OCI-LY3 (cell line): ENCODE results near the gene PSPC1.

Experiments used
- EZH2phosphoT487 ChIP-seq: fragments of 200-600 bp; shearing (Covaris generic); IDR thresholded peaks from 2 replicates; pipeline ENCODE4 v1.6.1; 2018; ENCODE audit warnings: antibody characterized with exemption, mixed run types, low read depth
- TF ChIP-seq, protein P1 (sequence below): fragments of 200-600, 300-600 bp; sonication (generic); IDR thresholded peaks from 2 replicates; pipeline ENCODE4 v1.5.1; 2014; ENCODE audit warnings: antibody characterized with exemption, low read length, low read depth

DNA sequence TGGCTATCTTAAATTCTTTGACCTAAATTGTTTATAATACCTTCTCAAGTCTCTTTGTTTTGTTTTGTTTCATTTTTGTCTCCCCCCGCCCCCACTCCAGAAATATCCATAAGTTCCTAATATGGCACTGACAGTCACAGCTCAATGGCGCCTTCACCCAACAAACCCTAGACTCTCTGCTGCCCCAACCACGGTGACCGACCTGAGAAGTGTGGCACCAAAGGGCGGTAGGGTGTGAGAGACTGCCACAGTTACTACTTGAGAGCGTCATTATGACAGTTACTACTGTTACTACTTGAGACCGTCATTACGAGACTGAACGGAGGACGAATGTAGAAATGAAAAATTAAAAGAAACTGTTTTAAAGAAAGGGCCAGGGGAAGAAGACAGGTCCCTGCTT, 34.4 kb upstream of the PSPC1 start:
- TF ChIP-seq, protein P1, sequence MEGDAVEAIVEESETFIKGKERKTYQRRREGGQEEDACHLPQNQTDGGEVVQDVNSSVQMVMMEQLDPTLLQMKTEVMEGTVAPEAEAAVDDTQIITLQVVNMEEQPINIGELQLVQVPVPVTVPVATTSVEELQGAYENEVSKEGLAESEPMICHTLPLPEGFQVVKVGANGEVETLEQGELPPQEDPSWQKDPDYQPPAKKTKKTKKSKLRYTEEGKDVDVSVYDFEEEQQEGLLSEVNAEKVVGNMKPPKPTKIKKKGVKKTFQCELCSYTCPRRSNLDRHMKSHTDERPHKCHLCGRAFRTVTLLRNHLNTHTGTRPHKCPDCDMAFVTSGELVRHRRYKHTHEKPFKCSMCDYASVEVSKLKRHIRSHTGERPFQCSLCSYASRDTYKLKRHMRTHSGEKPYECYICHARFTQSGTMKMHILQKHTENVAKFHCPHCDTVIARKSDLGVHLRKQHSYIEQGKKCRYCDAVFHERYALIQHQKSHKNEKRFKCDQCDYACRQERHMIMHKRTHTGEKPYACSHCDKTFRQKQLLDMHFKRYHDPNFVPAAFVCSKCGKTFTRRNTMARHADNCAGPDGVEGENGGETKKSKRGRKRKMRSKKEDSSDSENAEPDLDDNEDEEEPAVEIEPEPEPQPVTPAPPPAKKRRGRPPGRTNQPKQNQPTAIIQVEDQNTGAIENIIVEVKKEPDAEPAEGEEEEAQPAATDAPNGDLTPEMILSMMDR, result no peak
- no peak for TF ChIP-seq EZH2phosphoT487
